Germinal center (tissue), 1 donor: ENCODE data around the gene KCNN1.
"Not testable (repeated sequence)": the region's sequence is repeated elsewhere in the genome, so short reads cannot be mapped to it uniquely, and the experiment has no call there.

Source experiments
- DNase-seq: peaks from one replicate; pipeline ENCODE4 v3.0.0; 2012; ENCODE audit warnings: mixed read lengths, low spot score

Gene KCNN1

GRCh38 chr19:18027151-18027550 lies 60.2 kb downstream of the KCNN1 start:
- DNase-seq: no peak

- no peak for DNase-seq
Measured at GRCh38 chr19:18029617-18030338, 62.9 kb downstream of the KCNN1 start.

- DNase-seq: not testable (repeated sequence)
Measured at GRCh38 chr19:18031401-18031800, 64.5 kb downstream of the KCNN1 start.

GRCh38 chr19:18032102-18032501 lies 65.2 kb downstream of the KCNN1 start:
- not testable (repeated sequence) for DNase-seq

- DNase-seq: no peak
Measured at GRCh38 chr19:18041054-18041453, 74.1 kb downstream of the KCNN1 start.

- DNase-seq: no peak
Measured at GRCh38 chr19:18043676-18044075, 76.8 kb downstream of the KCNN1 start.

GRCh38 chr19:18044825-18045304 lies 78.0 kb downstream of the KCNN1 start:
- DNase-seq: peak; percentile 83

GRCh38 chr19:18045307-18046050 lies 78.6 kb downstream of the KCNN1 start:
- no peak for DNase-seq

- DNase-seq: no peak
Measured at GRCh38 chr19:18046059-18046718, 79.3 kb downstream of the KCNN1 start.

- DNase-seq: no peak
Measured at GRCh38 chr19:18049385-18049784, 82.5 kb downstream of the KCNN1 start.
